Spleen (tissue), 11 donors: ENCODE measurements around the gene ENOSF1. TPM values are rescaled to one million over a fixed set of nuclear protein-coding genes. Genes with fewer than 3 reads are reported as not detected.

Experiments used
- DNase-seq: peaks from one replicate; pipeline ENCODE4 v3.0.0-alpha.2; 2020
- H3K27ac ChIP-seq, 8 donors: fragments of 200-600 bp; sonication (generic) in 7 of 8; 1 replicate in 4 of 8; 2 replicates in 4 of 8; pipeline versions ENCODE4 v1.5.0 to v1.8.0; 2016 to 2021; ENCODE audit warnings: inconsistent platforms in 4 of 8, mild to moderate bottlenecking in 4 of 8, moderate library complexity in 1 of 8
- H3K27me3 ChIP-seq, 7 donors: fragments of 200-600 bp; sonication (generic) in 6 of 7; replicated peaks in 1 of 7; 1 replicate in 4 of 7; 2 replicates in 3 of 7; pipeline versions ENCODE4 v1.5.0 to v1.8.0; 2016 to 2021; ENCODE audit warnings: inconsistent platforms in 3 of 7, mild to moderate bottlenecking in 1 of 7
- H3K36me3 ChIP-seq, 6 donors: fragments of 200-600 bp; sonication (generic) in 5 of 6; 1 replicate in 4 of 6; 2 replicates in 2 of 6; pipeline versions ENCODE4 v1.5.0 to v1.8.0; 2016 to 2021; ENCODE audit warnings: inconsistent platforms in 2 of 6
- H3K4me1 ChIP-seq, 6 donors: fragments of 200-600 bp; sonication (generic) in 5 of 6; 1 replicate in 3 of 6; 2 replicates in 3 of 6; pipeline versions ENCODE4 v1.5.0 to v1.8.0; 2016 to 2021; ENCODE audit warnings: inconsistent platforms in 3 of 6
- H3K4me3 ChIP-seq, 8 donors: fragments of 200-600 bp; sonication (generic) in 7 of 8; 1 replicate in 4 of 8; 2 replicates in 4 of 8; pipeline versions ENCODE4 v1.5.0 to v1.8.0; 2016 to 2021; ENCODE audit warnings: inconsistent platforms in 4 of 8, mild to moderate bottlenecking in 4 of 8, moderate library complexity in 2 of 8
- H3K9me3 ChIP-seq, 8 donors: fragments of 200-600 bp; sonication (generic) in 7 of 8; 1 replicate in 4 of 8; 2 replicates in 4 of 8; pipeline versions ENCODE4 v1.5.0 to v1.8.0; 2016 to 2021; ENCODE audit warnings: inconsistent platforms in 4 of 8
- POLR2A ChIP-seq, 3 donors: fragments of 450-650 bp; IDR thresholded peaks; one replicate each; pipeline ENCODE4 v1.5.1; 2017; ENCODE audit warnings: antibody characterized with exemption in 3 of 3, mild to moderate bottlenecking in 1 of 3
- POLR2AphosphoS5 ChIP-seq, 3 donors: sonication (generic); formaldehyde crosslinking; IDR thresholded peaks; one replicate each; pipeline ENCODE4 v1.5.1; 2017; ENCODE audit warnings: antibody characterized with exemption in 3 of 3
- WGBS, 5 donors: extraction: QIAGEN DNeasy Blood & Tissue Kit in 3 of 5; methylation state at CpG; one replicate each; pipeline versions ENCODE4 v1.1.5 to v1.1.7; 2013 to 2018; 5-methylcytosine and 5-hydroxymethylcytosine counted together
- intact Hi-C: fragments of 100-400 bp; cut with DNase I; formaldehyde crosslinking; loops from one replicate; pipeline ENCODE4 v1.15.0; 2023; ENCODE audit warnings: low total_unique reads
- polyA plus RNA-seq, 3 donors: library from polyadenylated mRNA; stranded (reverse); fragments of 200-250 nt; gene quantifications; one replicate each; pipeline ENCODE4 v1.2.1, GENCODE V29; 2013
- total RNA-seq, 7 donors: library from RNA; depleted of rRNA in 3 of 7; stranded (reverse); fragments of >200 nt in 3 of 7; fragmentation: NEBNext Ultra II Directional in 4 of 7; extraction: Animal tissue kit (Norgen Biotek cat#: 25700) in 4 of 7; gene quantifications; one replicate each; pipeline versions ENCODE4 v1.1.0 to v1.2.1, GENCODE V29; 2016 to 2021
- TF ChIP-seq, protein P1 (sequence below), 11 experiments: fragments of 200-600 bp in 7 of 11; fragments of 450-650 bp in 4 of 11; sonication (generic) in 4 of 11; IDR thresholded peaks in 8 of 11; conservative IDR thresholded peaks in 3 of 11; 1 replicate in 7 of 11; 2 replicates in 4 of 11; pipeline versions ENCODE4 v1.4.0 to v1.8.0; 2016 to 2021; ENCODE audit warnings: antibody characterized with exemption in 11 of 11, inconsistent platforms in 4 of 11, mild to moderate bottlenecking in 1 of 11
- donor health status: healthy with polysubstance abuse.
- donor health status: DM: no; HTN: no; CAD: no; lungs with moderate emphysema.
- donor health status: DM: no; HTN: no; CAD: no.
- donor health status: Bipolar disorder and iron deficiency.
- donor health status: healthy.
- donor health status: DM: no; HTN: no; CAD: no.
- donor health status: DM: yes; HTN: yes; CAD: no.

Gene ENOSF1
- total and polyA plus RNA-seq, 10 donors, result 28.2 to 125 (median 74.3) TPM

DNA sequence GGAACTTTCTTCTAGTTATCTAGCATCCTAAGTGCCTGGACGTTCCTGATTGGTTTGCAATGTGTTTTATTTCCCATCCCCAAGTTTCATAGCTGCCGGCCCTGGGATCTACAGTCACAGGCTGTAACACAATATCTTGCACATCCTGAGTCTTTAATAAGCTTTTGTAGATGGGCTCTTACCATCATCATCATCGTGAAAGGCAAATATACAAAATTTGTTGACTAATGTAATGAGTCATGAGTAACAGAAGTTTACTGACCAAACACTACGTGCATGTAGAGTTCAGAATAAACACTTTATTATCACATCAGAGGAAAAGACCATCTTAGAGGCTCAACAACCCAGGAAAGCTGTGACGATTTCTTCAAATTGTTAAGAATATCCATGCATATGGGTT lies 63.1 kb downstream of the ENOSF1 start:
- TF ChIP-seq POLR2A (IDR thresholded peaks at IDR 0.05), result no peak
- no peak for TF ChIP-seq POLR2AphosphoS5 (IDR thresholded peaks at IDR 0.05)
- TF ChIP-seq, protein P1, sequence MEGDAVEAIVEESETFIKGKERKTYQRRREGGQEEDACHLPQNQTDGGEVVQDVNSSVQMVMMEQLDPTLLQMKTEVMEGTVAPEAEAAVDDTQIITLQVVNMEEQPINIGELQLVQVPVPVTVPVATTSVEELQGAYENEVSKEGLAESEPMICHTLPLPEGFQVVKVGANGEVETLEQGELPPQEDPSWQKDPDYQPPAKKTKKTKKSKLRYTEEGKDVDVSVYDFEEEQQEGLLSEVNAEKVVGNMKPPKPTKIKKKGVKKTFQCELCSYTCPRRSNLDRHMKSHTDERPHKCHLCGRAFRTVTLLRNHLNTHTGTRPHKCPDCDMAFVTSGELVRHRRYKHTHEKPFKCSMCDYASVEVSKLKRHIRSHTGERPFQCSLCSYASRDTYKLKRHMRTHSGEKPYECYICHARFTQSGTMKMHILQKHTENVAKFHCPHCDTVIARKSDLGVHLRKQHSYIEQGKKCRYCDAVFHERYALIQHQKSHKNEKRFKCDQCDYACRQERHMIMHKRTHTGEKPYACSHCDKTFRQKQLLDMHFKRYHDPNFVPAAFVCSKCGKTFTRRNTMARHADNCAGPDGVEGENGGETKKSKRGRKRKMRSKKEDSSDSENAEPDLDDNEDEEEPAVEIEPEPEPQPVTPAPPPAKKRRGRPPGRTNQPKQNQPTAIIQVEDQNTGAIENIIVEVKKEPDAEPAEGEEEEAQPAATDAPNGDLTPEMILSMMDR (IDR thresholded peaks at IDR 0.05 in 8 of 11, conservative IDR thresholded peaks at IDR 0.05 in 3 of 11), result no peak
- 83 to 92% (median 85%) methylated on average over 5 of the region's 5 CpGs for WGBS, 5 donors
- no peak overlapping the region for H3K27ac ChIP-seq
- H3K27me3 ChIP-seq, result no peaks in the 10 kb centered on the region
- H3K36me3 ChIP-seq, result no peaks in the 10 kb centered on the region
- no peaks in the 10 kb centered on the region for H3K9me3 ChIP-seq
- intact Hi-C loops, result no loop called here
- no peak overlapping the region for H3K4me3 ChIP-seq
- H3K4me1 ChIP-seq, result peaks cover 0 to 6% (median 0%) of the 10 kb centered on the region in 6 donors
- DNase-seq, result no peak

DNA sequence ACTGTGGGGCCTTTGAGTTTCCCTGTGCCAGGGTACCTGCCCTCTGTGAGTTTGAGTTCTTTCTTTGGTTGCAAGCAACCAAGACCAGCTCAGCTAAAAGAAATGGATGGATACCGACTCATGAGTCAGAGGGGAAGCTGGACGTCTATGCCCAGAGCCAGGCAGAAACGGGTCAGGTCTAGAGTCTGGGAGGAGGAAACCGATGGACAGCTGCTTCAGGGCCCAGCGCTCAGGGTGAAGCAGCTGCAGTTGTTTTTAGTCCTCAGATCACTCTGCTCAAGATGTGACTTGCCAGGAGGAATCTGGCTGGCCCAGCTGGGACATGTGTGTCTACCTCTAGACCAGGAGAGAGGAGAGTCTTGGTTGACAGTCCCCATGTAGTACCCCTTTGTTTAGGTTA lies 65.1 kb downstream of the ENOSF1 start:
- Histone ChIP-seq H3K4me3 (no peak overlapping the region), H3K27ac (no peak overlapping the region), H3K9me3 (no peaks in the 10 kb centered on the region), H3K27me3 (no peaks in the 10 kb centered on the region), H3K36me3 (no peaks in the 10 kb centered on the region), H3K4me1 (peaks cover 0 to 6% (median 0%) of the 10 kb centered on the region in 6 donors)
- DNase-seq, result no peak
- intact Hi-C loops, result no loop called here
- TF ChIP-seq POLR2A (IDR thresholded peaks at IDR 0.05) (no peak), POLR2AphosphoS5 (IDR thresholded peaks at IDR 0.05) (no peak)
- TF ChIP-seq, protein P1 (IDR thresholded peaks at IDR 0.05 in 8 of 11, conservative IDR thresholded peaks at IDR 0.05 in 3 of 11), result no peak
- WGBS, 5 donors, result 73 to 86% (median 85%) methylated on average over 5 of the region's 5 CpGs

DNA sequence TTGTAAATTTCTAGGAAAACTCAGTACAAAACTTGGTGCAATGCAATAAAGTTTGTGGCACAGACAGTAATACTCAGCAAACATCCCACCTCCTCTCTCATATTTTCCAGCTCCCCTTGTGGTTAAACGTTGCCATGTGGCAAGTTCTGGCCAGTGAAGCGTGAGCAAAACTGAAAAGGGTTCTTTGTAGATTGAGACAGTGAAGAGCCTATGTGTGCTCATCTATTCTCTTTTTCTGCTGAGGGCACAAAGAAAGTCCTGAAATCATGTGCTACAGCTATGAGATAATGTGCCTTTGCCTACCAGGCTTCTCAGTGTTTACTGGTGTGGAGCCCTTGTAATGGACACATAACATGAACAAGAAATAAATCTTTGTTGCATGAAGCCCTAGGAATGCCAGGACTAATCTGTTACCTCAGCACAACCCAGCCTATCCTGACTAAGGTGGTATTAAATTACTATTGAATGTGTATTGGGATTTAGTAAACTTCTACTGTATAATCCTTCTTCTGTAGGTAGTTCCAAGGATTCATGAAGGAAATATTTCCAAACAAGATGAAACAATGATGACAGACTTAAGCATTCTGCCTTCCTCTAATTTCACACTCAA lies 67.9 kb downstream of the ENOSF1 start:
- H3K9me3 ChIP-seq, result no peaks in the 10 kb centered on the region
- H3K27ac ChIP-seq, result no peak overlapping the region
- H3K36me3 ChIP-seq, result no peaks in the 10 kb centered on the region
- TF ChIP-seq POLR2A (IDR thresholded peaks at IDR 0.05), result no peak
- TF ChIP-seq, protein P1 (IDR thresholded peaks at IDR 0.05 in 8 of 11, conservative IDR thresholded peaks at IDR 0.05 in 3 of 11), result no peak
- no peak for TF ChIP-seq POLR2AphosphoS5 (IDR thresholded peaks at IDR 0.05)
- DNase-seq, result no peak
- WGBS, 5 donors, result 30 to 53% (median 34%) methylated on average over 2 of the region's 2 CpGs
- H3K27me3 ChIP-seq, result no peaks in the 10 kb centered on the region
- no peaks in the 10 kb centered on the region for H3K4me1 ChIP-seq
- H3K4me3 ChIP-seq, result no peak overlapping the region
- intact Hi-C loops, result no loop called here

DNA sequence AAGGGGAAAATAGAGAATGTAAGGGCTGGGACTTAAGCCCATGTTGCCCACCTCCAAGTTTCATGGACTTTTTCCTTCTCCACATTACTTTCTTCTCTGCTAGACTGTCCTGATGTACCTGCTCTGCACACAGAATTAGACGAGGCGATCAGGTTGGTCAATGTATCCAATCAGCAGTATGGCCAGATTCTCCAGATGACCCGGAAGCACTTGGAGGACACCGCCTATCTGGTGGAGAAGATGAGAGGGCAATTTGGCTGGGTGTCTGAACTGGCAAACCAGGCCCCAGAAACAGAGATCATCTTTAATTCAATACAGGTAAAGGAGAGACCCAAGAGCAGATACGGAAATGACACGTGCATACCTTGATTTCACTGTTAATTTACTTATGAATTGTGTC lies 71.2 kb downstream of the ENOSF1 start:
- Histone ChIP-seq H3K27me3 (peaks cover 0 to 5% (median 0%) of the 10 kb centered on the region in 7 donors), H3K4me1 (no peaks in the 10 kb centered on the region), H3K9me3 (no peaks in the 10 kb centered on the region), H3K4me3 (no peak overlapping the region), H3K36me3 (no peaks in the 10 kb centered on the region), H3K27ac (no peak overlapping the region)
- intact Hi-C loops, result no loop called here
- DNase-seq, result no peak
- TF ChIP-seq POLR2A (IDR thresholded peaks at IDR 0.05) (no peak), POLR2AphosphoS5 (IDR thresholded peaks at IDR 0.05) (no peak)
- TF ChIP-seq, protein P1 (IDR thresholded peaks at IDR 0.05 in 8 of 11, conservative IDR thresholded peaks at IDR 0.05 in 3 of 11), result no peak
- WGBS, 5 donors, result 90 to 96% (median 92%) methylated on average over 6 of the region's 6 CpGs
